ENCODE data around the gene ARHGAP8. TPM values are rescaled to one million over a fixed set of nuclear protein-coding genes. Genes with fewer than 3 reads are reported as not detected.

ARHGAP8 gene
- total RNA-seq, 2 experiments from 2014 or later = 1.1 TPM

DNA sequence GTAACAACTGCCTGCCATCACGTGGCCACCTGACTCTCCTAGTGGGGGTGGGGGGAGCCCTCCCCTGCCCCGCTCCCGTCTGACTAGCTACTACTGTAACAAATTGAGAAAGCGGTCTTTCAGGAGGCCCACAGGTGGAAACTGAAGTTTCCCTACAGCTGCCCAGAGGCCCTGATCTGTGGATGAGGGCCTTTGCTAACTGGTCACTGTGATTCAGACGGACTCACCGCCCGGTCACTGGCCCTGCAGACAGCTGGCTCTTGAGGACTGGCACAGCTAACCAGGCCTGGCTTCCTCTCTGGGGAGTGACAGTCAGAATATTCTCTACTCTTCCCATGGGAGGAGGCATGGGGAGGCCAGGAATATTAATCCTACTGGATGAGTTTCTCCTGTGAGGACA lies 116.8 kb downstream of the ARHGAP8 start:
- peaks cover 7% of the 10 kb centered on the region for H3K9me3 Mint-ChIP-seq (ENCODE audit: low read depth)
- H3K4me3 Mint-ChIP-seq = no peak overlapping the region
- H3K4me1 Mint-ChIP-seq = peaks cover 2% of the 10 kb centered on the region
- H3K27ac Mint-ChIP-seq = no peak overlapping the region
- no peak for DNase-seq
- no peaks in the 10 kb centered on the region for H3K27me3 Mint-ChIP-seq
- no peak for ATAC-seq
- no peaks in the 10 kb centered on the region for H3K36me3 Mint-ChIP-seq
- CTCF ChIA-PET = interaction anchor here (1.4 kb wide), 1 partner anchor 48 kb away, joined by 3 read pairs; no protein-coding TSS in a partner anchor

DNA sequence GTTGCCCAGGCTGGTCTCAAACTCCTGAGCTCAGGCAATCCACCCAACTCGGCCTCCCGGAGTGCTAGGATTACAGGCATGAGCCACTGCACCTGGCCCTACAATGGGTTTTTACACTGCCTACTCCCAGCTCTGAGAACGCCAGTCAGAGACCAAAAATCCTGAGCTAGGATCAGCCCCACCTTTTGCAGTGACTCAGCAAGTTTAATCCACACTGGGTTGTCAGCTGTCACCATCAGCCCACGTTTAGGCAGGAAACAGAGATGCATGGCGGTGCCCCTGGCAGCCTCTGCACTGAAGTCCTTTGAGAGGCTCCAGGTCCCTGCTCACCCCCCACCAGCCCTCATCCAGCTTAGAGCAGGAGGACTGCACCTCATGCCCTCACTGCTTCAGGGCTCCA lies 117.6 kb downstream of the ARHGAP8 start:
- H3K4me3 Mint-ChIP-seq = no peak overlapping the region
- CTCF ChIA-PET = interaction anchor here (1.4 kb wide), 1 partner anchor 49 kb away, joined by 3 read pairs; no protein-coding TSS in a partner anchor
- peaks cover 7% of the 10 kb centered on the region for H3K9me3 Mint-ChIP-seq (ENCODE audit: low read depth)
- no peak for ATAC-seq
- no peaks in the 10 kb centered on the region for H3K36me3 Mint-ChIP-seq
- DNase-seq = no peak
- H3K27ac Mint-ChIP-seq = no peak overlapping the region
- no peaks in the 10 kb centered on the region for H3K27me3 Mint-ChIP-seq
- H3K4me1 Mint-ChIP-seq = peaks cover 2% of the 10 kb centered on the region

DNA sequence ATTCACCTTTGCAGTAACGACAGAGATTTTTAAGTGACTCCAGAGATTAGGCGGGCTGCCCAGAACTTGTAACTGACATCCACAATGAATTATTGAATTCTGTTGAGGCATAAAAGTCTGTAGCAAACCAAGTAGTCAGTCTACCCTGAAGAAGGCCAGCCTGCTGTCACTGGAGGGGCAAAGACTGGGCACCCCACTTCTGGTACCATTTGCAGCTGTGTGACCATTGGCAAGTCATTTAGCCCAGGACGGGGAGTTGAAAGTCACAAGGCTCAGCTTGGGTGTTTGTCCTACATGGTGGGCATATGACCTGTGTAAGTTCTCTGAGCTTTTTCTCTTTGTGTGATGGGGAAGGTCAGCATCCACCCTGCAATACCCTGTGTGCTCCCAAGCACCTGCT lies 119.4 kb downstream of the ARHGAP8 start:
- CTCF ChIA-PET = interaction anchor here (0.7 kb wide), 1 partner anchor 1525 kb away, joined by 5 read pairs; no protein-coding TSS in a partner anchor
- no peaks in the 10 kb centered on the region for H3K36me3 Mint-ChIP-seq
- H3K27ac Mint-ChIP-seq = no peak overlapping the region
- H3K9me3 Mint-ChIP-seq (ENCODE audit: low read depth) = peaks cover 7% of the 10 kb centered on the region
- peaks cover 4% of the 10 kb centered on the region for H3K27me3 Mint-ChIP-seq
- DNase-seq (no peak), ATAC-seq (no peak)
- peaks cover 2% of the 10 kb centered on the region for H3K4me1 Mint-ChIP-seq
- H3K4me3 Mint-ChIP-seq = no peak overlapping the region

DNA sequence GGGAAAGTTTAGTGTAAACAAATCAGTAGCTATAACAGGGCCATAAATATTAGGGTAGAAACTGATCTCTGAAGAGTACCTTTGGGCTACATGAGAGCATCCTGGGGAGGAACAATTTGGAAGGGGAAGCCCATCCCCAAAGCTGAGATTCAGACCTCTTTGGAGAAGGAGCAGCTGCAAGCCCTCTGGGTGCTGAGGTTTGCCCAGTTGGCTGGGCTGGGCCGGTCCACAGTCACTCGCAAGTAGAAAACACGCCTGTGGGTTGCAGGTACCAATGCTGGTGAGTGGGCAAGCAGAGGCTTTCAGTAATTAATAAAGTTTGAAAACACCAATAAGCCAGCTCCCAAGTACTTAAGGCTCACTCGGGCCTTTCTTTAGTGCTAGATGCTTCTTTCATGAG lies 124.5 kb downstream of the ARHGAP8 start:
- H3K36me3 Mint-ChIP-seq = no peaks in the 10 kb centered on the region
- H3K4me3 Mint-ChIP-seq = no peak overlapping the region
- no peak overlapping the region for H3K27ac Mint-ChIP-seq
- DNase-seq (no peak), ATAC-seq (no peak)
- H3K4me1 Mint-ChIP-seq = no peaks in the 10 kb centered on the region
- peaks cover 1% of the 10 kb centered on the region for H3K9me3 Mint-ChIP-seq (ENCODE audit: low read depth)
- peaks cover 4% of the 10 kb centered on the region for H3K27me3 Mint-ChIP-seq
- CTCF ChIA-PET = no interaction called here

DNA sequence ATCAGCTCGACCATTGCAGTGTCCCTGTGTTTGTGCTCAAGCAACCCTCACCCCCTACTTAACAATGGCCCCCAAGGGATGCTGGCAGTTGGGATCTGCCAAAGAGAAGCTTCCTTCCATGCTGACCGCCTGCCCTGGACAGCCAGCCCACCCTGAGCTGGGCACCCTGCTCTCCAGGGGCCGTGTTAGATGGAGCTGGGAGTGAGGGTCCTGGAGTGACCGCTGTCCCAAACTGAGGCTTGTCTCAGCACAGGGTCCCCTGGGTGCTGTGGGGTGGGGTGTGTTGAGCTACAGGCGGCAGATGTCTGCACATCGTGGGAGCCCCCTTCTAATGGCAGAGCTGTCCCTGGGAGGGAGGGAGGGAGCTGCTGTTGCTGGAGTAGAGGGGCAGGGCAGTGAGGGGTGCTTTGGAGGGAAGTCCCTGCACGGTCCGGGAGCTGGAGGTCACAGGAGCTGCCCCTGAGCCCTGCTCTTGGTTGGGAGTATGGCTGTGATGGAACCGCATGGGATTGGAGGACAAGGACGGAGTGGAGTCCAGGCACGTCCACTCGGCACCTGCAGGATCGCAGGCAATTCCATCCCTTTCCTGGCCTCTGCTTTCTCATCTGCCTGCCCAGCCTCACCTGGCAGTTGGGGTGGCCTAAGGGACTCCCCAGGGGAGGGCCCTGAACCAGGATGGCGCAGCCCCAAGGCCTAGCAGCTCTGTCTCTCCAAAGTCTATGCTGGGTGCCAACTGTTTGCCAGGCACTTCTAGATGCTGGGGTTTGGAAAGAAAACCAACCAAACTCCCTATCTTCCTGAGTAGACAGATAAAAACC lies 126.3 kb downstream of the ARHGAP8 start:
- CTCF ChIA-PET = no interaction called here
- H3K4me3 Mint-ChIP-seq = no peak overlapping the region
- H3K27ac Mint-ChIP-seq = no peak overlapping the region
- no peaks in the 10 kb centered on the region for H3K4me1 Mint-ChIP-seq
- peaks cover 4% of the 10 kb centered on the region for H3K27me3 Mint-ChIP-seq
- no peaks in the 10 kb centered on the region for H3K9me3 Mint-ChIP-seq (ENCODE audit: low read depth)
- no peak for ATAC-seq
- H3K36me3 Mint-ChIP-seq = no peaks in the 10 kb centered on the region
- DNase-seq = no peak

DNA sequence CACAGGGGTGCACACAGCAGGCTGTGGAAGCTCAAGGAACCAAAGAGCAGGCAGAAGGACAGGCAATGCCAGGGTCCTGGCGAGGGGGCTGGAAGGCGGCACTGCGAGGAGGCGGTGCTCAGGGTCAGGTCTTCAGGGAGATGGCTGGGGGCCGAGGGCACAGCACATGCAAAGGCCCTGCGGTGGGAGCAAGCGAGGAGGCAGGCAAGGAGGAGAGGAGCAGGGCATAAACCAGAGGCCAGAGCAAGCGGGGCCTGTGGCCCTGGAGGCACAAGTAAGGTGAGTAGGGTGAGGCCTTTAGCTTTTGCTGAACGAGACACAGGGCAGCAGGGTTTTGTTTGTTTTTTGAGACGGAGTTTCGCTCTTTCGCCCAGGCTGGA lies 126.9 kb downstream of the ARHGAP8 start:
- Mint-ChIP-seq H3K36me3 (no peaks in the 10 kb centered on the region), H3K4me1 (no peaks in the 10 kb centered on the region), H3K9me3 (ENCODE audit: low read depth) (no peaks in the 10 kb centered on the region), H3K27me3 (peaks cover 4% of the 10 kb centered on the region), H3K4me3 (no peak overlapping the region), H3K27ac (no peak overlapping the region)
- no peak for ATAC-seq
- no peak for DNase-seq
- CTCF ChIA-PET = no interaction called here

DNA sequence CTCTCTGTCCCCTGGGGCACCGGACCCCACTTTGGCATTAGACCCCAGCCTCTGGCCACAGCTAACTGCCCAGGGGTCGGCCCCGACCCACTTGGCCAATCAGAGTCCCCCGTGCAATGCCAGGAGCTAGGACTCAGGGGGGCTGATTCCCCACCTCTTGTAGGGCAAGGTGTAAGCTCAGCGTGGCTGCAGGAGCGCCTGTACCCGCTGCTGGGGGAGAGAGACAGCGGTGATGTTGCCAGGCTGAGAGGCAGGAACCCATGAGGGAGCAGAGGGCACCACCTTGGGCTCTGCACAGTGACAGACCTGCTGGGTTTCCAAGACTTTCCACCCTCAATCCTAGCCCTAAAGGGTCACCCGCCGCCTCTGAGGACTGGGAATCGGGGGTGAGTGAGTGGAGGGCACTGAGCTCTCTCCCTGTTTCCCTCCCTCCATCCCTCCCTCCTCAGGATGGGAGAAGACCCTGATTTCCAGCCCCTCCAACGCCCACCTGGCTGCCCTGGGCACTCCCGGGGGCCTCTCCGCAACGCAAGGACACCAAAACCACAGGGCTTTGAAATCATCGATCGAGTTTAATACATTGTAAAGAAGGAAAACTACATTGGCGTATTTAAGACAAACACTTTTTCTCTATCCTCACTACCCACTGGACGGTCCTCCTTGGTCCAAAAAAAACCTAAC lies 128.4 kb downstream of the ARHGAP8 start:
- DNase-seq (no peak), ATAC-seq (no peak)
- no peaks in the 10 kb centered on the region for H3K9me3 Mint-ChIP-seq (ENCODE audit: low read depth)
- H3K27me3 Mint-ChIP-seq = peaks cover under 1% of the 10 kb centered on the region
- no peak overlapping the region for H3K27ac Mint-ChIP-seq
- H3K4me3 Mint-ChIP-seq = no peak overlapping the region
- no peaks in the 10 kb centered on the region for H3K4me1 Mint-ChIP-seq
- CTCF ChIA-PET = no interaction called here
- no peaks in the 10 kb centered on the region for H3K36me3 Mint-ChIP-seq

DNA sequence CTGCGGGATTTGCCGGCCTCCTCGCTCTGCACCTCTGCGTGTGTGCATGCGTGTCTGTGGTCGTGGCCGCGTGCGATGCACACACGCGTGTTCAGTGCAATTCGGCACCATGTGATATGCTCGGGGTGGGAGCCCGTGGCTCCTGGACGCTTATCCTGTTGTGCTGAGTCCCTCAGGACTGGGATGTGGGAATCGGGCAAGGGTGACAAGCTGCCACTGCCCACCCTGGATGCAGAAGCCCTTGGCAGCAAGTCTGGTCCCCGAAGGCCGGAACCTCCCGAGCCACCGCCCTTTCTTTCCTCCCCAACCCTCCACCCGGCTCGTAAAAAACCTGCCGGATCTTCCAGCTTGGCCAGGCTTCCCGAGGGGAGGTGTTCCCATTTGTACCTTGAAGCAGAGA lies 129.2 kb downstream of the ARHGAP8 start:
- no peak overlapping the region for H3K4me3 Mint-ChIP-seq
- no peaks in the 10 kb centered on the region for H3K9me3 Mint-ChIP-seq (ENCODE audit: low read depth)
- no peak overlapping the region for H3K27ac Mint-ChIP-seq
- ATAC-seq (no peak), DNase-seq (no peak)
- CTCF ChIA-PET = interaction anchor here (1.4 kb wide), 1 partner anchor 8 kb away, joined by 3 read pairs; no protein-coding TSS in a partner anchor
- H3K27me3 Mint-ChIP-seq = no peaks in the 10 kb centered on the region
- no peaks in the 10 kb centered on the region for H3K36me3 Mint-ChIP-seq
- no peaks in the 10 kb centered on the region for H3K4me1 Mint-ChIP-seq

DNA sequence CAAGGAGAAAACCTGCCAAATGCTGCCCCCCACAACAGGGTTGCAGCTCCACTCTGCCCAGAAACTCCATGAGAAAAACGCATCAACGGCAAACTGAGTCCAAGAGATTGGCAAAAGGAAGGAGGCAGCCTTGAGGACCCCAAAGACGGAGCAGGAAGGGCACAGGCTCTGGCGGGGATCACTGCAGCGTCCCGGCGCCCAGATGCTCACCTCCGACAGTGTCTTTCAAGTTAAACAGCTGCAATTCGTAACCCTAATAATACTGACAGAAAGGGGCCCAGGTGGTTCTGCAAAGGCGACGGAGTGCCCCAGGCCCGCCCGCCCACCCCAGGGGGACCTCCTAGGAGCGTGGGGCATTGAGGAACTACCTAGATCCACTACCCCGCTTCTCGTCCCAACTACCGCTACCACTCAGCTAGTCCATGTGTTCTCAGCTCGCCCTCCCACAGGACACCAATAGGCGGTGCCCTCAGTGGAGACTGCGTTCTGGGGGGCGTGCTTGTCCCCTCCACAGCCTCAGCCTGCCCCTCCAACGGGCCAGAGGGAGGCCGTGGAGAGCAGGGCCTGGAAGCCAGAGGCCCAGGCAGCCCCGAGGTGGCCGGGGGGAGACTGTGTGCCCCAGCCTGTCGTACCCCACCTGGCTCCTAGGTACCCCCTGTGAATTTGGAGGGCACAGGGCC lies 130.0 kb downstream of the ARHGAP8 start:
- Mint-ChIP-seq H3K4me3 (no peak overlapping the region), H3K9me3 (ENCODE audit: low read depth) (no peaks in the 10 kb centered on the region), H3K4me1 (no peaks in the 10 kb centered on the region), H3K36me3 (no peaks in the 10 kb centered on the region), H3K27ac (no peak overlapping the region), H3K27me3 (no peaks in the 10 kb centered on the region)
- ATAC-seq (no peak), DNase-seq (no peak)
- CTCF ChIA-PET = interaction anchor here (1.4 kb wide), 1 partner anchor 9 kb away, joined by 3 read pairs; no protein-coding TSS in a partner anchor

DNA sequence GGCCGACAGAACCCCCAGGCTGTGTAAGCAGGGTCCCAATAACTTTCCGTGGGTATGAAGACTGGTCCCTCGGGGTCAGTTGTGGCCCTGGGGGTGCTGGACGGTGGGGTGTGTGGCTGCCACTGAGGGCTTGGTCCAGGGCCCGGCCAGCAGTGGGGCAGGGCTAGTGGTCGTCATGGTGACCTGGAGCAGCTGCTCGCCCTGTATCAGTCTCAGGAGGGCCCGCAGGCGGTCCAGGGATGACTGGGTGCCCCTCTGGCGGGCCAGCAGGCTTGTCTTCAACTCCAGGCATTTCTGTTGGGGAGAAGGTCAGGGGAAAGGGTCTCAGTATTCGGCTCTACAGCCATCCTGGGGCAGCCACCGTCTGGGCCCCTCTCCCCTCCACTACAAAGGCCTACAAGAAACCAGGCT lies 130.6 kb downstream of the ARHGAP8 start:
- CTCF ChIA-PET = interaction anchor here (1.4 kb wide), 1 partner anchor 9 kb away, joined by 3 read pairs; no protein-coding TSS in a partner anchor

DNA sequence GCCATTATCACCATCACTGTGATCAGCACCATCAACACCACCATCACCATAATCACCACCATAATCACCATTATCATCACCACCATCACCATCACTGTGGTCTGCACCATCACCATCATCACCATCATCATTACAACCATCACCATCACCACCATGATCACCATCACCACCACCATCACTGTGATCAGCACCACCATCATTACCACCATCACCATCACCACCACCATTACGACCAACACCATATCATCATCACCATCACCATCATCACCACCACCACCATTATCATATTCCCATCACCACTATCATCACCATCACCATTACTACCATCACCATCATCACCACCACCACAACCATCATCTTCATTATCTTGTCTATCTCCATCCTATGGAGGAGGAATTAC lies 132.2 kb downstream of the ARHGAP8 start:
- ATAC-seq (no peak), DNase-seq (no peak)
- no peak overlapping the region for H3K4me3 Mint-ChIP-seq
- no peaks in the 10 kb centered on the region for H3K36me3 Mint-ChIP-seq
- no peaks in the 10 kb centered on the region for H3K27me3 Mint-ChIP-seq
- no peak overlapping the region for H3K27ac Mint-ChIP-seq
- CTCF ChIA-PET = no interaction called here
- no peaks in the 10 kb centered on the region for H3K4me1 Mint-ChIP-seq
- no peaks in the 10 kb centered on the region for H3K9me3 Mint-ChIP-seq (ENCODE audit: low read depth)

More for the DNA sequence above, 130.6 kb downstream of the ARHGAP8 start:
- Mint-ChIP-seq H3K9me3 (ENCODE audit: low read depth) (no peaks in the 10 kb centered on the region), H3K27ac (no peak overlapping the region), H3K36me3 (no peaks in the 10 kb centered on the region), H3K4me1 (no peaks in the 10 kb centered on the region), H3K27me3 (no peaks in the 10 kb centered on the region), H3K4me3 (no peak overlapping the region)
- no peak for ATAC-seq
- no peak for DNase-seq

DNA sequence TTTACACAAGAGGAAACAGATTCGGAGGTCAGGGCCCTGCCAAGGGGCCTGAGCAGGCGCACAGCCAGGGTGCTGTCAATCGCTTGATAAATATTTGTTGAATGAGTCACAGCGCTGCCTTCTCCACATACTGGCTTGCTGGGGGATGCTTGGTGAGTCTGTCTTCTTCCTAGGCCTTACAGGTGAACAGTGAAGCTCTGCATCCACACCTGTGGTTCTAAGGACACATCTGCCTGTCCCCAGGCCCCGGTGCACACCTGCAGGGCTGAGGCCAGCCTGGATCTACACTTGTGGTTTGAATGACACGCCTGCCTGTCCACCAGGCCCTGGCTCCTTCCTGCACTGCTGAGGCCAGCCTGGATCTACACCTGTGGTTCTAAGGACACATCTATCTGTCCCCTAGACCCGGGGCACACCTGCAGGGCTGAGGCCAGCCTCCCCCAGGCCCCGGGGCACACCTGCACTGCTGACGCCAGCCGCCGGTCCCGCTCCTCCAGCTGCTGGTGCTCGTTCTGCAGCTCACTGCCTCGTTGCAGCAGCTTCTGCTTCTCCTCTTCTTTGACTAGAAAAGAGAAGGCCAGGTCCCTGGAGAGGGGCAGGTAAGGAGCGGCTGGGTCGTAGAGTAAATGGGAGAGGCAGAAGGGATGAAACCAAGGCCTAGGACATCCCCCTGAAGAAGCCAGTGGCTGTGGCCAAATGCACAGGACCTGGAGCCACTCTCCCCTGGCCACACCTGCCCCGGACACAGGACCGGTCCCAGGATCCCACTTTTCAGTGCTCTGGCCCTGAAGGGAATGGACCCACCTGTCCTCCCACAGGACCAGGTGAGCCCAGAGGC lies 132.8 kb downstream of the ARHGAP8 start:
- Mint-ChIP-seq H3K4me3 (no peak overlapping the region), H3K27ac (no peak overlapping the region), H3K27me3 (no peaks in the 10 kb centered on the region), H3K4me1 (no peaks in the 10 kb centered on the region), H3K36me3 (no peaks in the 10 kb centered on the region), H3K9me3 (ENCODE audit: low read depth) (no peaks in the 10 kb centered on the region)
- DNase-seq (no peak), ATAC-seq (no peak)
- CTCF ChIA-PET = no interaction called here
